ENCODE results near the gene CLDN3. TPM values are rescaled to one million over a fixed set of nuclear protein-coding genes. Genes with fewer than 3 reads are reported as not detected.

Gene CLDN3
- total RNA-seq, 8 experiments from 2014 or later, result 0.21 to 3.9 (median 1.3) TPM; not detected in 1

DNA sequence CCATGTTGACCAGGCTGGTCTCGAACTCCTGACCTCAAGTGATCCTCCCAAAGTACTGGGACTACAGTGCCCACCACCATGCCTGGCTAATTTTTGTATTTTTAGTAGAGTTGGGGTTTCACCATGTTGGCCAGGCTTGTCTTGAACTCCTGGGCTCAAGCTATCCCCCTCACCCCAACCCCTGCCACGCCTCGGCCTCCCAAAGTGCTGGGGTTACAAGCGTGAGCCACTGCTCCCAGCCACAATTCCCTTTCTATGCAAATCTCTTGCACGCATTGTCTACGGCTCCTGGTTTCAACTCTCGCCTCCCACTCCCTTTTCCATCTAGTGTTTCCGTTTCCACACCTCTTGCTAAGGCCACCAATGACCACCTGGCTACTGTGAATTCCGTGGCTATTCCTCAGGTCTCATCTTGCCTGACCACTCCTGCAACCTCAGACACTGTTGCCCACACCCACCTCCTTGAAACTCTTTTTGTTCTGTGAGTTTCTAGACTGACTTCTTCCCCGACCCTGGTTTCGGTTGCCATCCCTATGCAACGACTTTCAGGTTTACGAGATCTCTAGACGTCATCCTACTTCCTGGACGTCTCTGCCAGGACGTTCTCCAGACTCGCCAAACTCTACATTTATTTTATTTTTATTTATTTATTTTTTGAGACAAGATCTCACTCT is 3.4 kb downstream of the CLDN3 start:
- ATAC-seq (replicated peaks in 6 of 8), result no peak
- peaks cover 3 to 5% of the 10 kb centered on the region in 2 donors for H3K4me1 ChIP-seq (replicated peaks in 1 of 2)
- H3K27ac ChIP-seq, result no peak overlapping the region
- in situ Hi-C loops (cut with MboI; ENCODE audit: low pct_unique_long_range_greater_than_20kb in 2 of 9, low sequenced_read_pairs in 9 of 9, unreplicated experiment in 9 of 9), result no loop called here
- WGBS, 10 experiments, result 44 to 100% (median 90%) methylated on average over 1 to 14 of the region's 17 CpGs; no CpG with 5 or more reads in 1 of the 10 experiments
- no peak overlapping the region for H3K4me3 ChIP-seq

DNA sequence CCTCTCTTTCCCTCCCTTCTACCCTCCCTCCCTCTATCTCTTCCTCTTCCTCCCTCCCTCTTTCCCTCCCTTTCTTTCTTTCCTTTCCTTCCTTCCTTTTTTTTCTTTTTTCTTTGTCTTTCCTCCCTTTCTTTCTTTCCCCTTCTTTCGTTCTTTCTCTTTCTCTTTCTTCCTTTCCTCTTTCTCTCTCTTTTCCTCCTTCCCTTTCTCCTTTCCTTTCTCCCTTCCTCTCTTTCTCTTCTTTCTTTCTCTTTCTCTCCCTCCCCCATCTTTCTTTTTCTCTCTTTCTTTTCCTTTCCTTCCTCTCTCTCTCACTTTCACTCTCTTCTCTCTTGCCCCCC is 7.4 kb downstream of the CLDN3 start:
- Histone ChIP-seq H3K4me1 (replicated peaks in 1 of 2) (peaks cover 0 to 5% of the 10 kb centered on the region in 2 donors), H3K4me3 (no peak overlapping the region), H3K27ac (no peak overlapping the region)
- WGBS, 10 experiments, result 42 to 93% (median 62%) methylated on average over 1 of the region's 1 CpG; no CpG with 5 or more reads in 2 of the 10 experiments
- ATAC-seq (replicated peaks in 6 of 8), result no peak
- in situ Hi-C loops (cut with MboI; ENCODE audit: low pct_unique_long_range_greater_than_20kb in 2 of 9, low sequenced_read_pairs in 9 of 9, unreplicated experiment in 9 of 9), result no loop called here

DNA sequence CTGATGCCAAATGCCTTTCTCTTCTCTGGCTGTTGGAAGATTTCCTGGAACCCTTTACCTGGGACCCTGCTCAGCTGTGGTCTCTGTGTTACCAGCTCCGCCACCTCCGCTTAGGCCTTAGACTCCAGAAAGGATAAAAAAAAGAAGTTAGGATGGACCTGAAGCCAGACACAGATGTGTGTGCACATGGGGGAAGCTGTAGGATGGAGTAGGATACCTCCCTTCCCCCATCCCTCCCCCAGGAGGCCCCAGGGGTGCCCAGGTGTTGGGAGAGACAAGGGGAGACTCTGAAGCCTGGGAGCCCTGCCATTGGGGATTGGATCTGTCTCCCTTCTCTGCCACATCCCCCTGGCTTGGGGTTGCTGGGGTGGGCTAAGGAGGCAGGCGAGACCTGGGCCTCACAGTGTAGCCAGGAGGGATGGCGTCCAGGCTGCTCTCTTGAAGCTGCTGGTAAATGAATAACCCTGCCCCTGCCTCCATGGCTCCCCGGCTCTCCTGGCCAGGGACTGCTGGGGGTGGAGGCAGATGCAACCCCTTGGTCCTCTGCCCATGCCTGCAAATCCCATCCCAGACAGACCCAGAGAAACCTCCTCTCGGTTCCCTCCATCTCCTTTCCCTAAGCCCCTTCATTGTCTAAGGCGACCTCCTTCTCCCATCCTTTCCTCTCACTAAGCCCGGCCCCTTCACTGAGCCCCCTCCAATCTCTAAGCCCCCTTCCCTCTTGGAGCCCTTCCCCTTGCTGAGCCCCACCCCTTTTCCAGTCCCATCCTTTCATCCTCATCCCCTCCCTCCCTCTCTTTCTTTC is 8.0 kb downstream of the CLDN3 start:
- 73 to 100% (median 90%) methylated on average over 1 to 3 of the region's 8 CpGs; no CpG with 5 or more reads in 6 of the 10 experiments for WGBS, 10 experiments
- peak in 3 of 8 experiments; percentile 13 to 33 (median 13) for ATAC-seq (replicated peaks in 6 of 8)
- Histone ChIP-seq H3K4me1 (replicated peaks in 1 of 2) (peaks cover 0 to 5% of the 10 kb centered on the region in 2 donors), H3K4me3 (no peak overlapping the region), H3K27ac (no peak overlapping the region)
- in situ Hi-C loops (cut with MboI; ENCODE audit: low pct_unique_long_range_greater_than_20kb in 2 of 9, low sequenced_read_pairs in 9 of 9, unreplicated experiment in 9 of 9), result no loop called here

DNA sequence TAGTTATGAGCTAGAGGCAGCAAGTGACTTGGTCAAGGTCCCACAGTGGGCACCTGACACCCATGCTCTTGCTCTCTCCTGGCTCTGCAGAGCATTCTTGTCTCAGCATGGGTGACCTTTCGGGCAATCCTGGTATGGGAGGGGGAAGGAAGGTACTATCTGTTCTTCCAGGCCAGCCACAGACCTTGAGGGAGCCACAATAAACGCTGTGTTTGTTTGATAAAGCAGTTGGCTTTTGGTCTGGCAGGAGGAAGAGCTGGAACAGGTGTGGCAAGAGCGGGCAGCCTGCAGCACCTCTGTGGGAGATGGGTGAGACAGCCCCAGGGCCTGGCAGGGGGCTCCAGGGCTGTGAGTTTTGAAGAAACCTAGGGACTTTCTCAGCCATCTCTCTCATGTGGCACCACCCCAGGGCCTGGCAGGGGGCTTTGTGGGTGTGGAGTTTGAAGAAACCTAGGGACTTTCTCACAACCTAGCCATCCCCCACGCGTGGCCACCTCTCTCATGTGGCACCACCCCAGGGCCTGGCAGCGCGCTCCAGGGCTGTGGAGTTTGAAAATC is 11.4 kb downstream of the CLDN3 start:
- Histone ChIP-seq H3K4me1 (replicated peaks in 1 of 2) (peaks cover 0 to 5% of the 10 kb centered on the region in 2 donors), H3K27ac (no peak overlapping the region), H3K4me3 (no peak overlapping the region)
- 40 to 100% (median 89%) methylated on average over 1 to 4 of the region's 7 CpGs; no CpG with 5 or more reads in 4 of the 10 experiments for WGBS, 10 experiments
- ATAC-seq (replicated peaks in 6 of 8), result no peak
- in situ Hi-C loops (cut with MboI; ENCODE audit: low pct_unique_long_range_greater_than_20kb in 2 of 9, low sequenced_read_pairs in 9 of 9, unreplicated experiment in 9 of 9), result no loop called here

DNA sequence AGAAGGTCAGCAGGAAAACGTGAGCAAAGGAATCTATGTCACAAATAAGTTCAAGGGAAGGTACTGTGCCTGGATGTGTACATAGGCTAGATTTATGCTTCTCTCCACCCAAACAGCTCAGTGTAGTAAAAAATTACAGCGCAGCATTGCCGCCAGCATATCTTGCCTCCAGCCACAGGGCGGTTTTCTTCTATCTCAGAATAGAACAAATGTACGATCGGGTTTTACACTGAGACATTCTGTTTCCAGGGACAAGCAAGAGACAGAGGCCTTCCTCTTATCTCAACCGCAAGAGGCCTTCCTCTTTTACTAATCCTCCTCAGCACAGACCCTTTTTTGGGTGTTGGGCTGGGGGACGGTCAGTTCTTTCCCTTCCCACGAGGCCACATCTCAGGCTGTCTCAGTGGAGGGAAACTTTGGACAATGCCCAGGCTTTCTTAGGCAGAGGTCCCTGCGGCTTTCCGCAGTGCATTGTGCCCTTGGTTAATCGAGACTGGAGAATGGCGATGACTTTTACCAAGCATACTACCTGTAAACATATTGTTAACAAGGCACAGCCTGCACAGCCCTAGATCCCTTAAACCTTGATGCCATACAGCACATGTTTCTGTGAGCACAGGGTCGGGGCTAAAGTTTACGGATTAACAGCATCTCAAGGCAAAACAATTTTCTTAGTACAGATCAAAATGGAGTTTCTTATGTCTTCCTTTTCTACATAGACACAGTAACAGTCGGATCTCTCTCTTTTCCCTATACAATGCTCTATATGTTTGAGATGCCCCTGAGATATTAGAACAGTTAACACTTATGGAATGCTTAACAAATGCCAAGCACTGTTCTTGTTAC is 19.9 kb downstream of the CLDN3 start:
- H3K27ac ChIP-seq, result no peak overlapping the region
- in situ Hi-C loops (cut with MboI; ENCODE audit: low pct_unique_long_range_greater_than_20kb in 2 of 9, low sequenced_read_pairs in 9 of 9, unreplicated experiment in 9 of 9), result no loop called here

DNA sequence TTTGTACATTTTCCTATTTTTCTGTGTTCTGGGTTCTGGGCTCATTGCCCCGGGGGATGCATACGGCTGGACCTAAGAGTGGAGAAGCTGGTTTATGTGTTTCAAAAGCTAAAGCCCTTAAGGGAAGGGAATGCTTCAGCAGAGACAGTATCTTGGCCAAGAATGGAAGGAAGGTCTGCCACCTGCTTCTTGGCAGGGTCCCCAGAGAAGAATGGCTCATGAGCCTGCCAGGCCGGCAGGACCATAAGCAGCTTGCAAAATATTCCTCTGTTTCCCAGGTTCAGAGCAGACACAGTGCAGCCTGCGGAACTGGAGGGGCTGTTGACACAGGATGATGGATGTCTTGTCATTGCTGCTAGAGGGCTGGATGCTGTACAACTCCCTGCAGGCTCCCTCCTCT is 23.7 kb downstream of the CLDN3 start:
- in situ Hi-C loops (cut with MboI; ENCODE audit: low pct_unique_long_range_greater_than_20kb in 2 of 9, low sequenced_read_pairs in 9 of 9, unreplicated experiment in 9 of 9), result no loop called here
- ATAC-seq (replicated peaks in 6 of 8), result peak in 1 of 8 experiments; percentile 27
- 60 to 100% (median 83%) methylated on average over 1 to 4 of the region's 4 CpGs; no CpG with 5 or more reads in 1 of the 10 experiments for WGBS, 10 experiments
- Histone ChIP-seq H3K27ac (no peak overlapping the region), H3K4me3 (no peak overlapping the region), H3K4me1 (replicated peaks in 1 of 2) (peaks cover 13 to 20% of the 10 kb centered on the region in 2 donors)

More for the DNA sequence above, 19.9 kb downstream of the CLDN3 start:
- 65 to 97% (median 82%) methylated on average over 2 to 9 of the region's 16 CpGs; no CpG with 5 or more reads in 2 of the 10 experiments for WGBS, 10 experiments
- no peaks in the 10 kb centered on the region for H3K4me1 ChIP-seq (replicated peaks in 1 of 2)
- no peak overlapping the region for H3K4me3 ChIP-seq
- ATAC-seq (replicated peaks in 6 of 8), result no peak

DNA sequence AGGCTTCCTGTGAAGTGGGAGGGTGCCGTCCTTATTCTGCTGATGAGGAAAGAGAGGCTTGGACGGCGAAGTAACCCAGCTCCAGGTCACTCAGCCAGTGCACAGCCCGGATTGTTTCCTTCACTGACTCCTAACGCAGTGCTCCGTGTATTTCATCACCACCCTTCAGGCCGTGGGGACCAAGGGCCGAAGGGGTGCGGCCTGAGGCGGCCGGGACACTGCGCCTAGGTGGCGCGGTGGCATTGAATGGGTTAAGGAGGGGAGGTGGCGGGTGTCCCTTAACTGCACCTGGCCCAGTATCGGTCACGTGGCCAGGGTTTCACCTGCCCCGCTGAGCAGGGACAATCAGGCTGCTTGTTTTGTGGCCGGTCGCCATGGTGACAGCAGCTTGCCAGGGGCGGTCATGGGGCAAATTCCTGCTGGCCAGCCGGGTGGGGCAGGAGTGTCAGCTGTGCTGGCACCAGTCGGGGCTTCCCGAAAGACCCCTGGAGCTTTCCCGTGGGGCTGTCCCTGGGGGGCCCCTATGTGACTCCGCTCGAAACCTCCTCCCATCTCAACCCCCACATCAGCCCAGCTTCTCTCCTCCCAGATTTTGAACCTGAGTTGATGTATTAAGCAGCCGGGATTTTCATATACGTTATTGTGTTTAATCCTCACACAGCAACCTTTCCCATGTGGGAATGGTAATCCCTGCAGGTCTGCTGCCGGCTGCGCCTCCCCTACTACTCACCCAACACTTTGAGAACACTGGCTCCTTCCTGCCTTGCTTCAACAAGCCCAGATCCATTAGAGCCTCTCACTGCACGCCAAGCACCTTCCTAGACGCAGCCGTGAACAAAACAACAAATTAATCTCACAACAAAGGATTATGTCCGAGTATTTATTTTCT is 27.1 kb downstream of the CLDN3 start:
- Histone ChIP-seq H3K4me1 (replicated peaks in 1 of 2) (peaks cover 17 to 23% of the 10 kb centered on the region in 2 donors), H3K27ac (peak overlapping the region in 1 of 2 donors; percentile 9), H3K4me3 (no peak overlapping the region)
- ATAC-seq (replicated peaks in 6 of 8), result peak in 5 of 8 experiments; percentile 6 to 28 (median 25)
- WGBS, 10 experiments, result 21 to 80% (median 56%) methylated on average over 1 to 13 of the region's 35 CpGs; no CpG with 5 or more reads in 1 of the 10 experiments
- in situ Hi-C loops (cut with MboI; ENCODE audit: low pct_unique_long_range_greater_than_20kb in 2 of 9, low sequenced_read_pairs in 9 of 9, unreplicated experiment in 9 of 9), result no loop called here

DNA sequence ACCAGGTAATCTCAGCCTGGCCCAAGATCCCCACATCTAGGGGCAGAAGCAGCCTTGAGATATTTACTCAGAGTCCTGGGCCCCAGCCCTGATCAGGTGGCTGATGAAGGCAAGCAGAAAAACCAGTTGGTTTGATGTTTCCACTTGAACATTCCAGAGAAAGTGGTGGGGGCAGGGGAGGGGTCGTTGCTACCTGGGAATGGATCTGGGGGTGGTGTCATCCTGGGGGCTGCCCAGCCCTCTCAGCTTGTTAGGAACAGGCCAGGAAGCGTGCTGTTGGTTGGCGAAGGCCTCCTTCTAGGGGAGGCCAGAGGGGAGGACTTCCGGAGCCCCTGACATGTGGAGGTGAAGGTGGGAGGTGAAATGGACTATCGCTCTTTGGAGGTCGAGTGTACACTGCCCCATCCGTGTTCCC is 27.7 kb downstream of the CLDN3 start:
- in situ Hi-C loops (cut with MboI; ENCODE audit: low pct_unique_long_range_greater_than_20kb in 2 of 9, low sequenced_read_pairs in 9 of 9, unreplicated experiment in 9 of 9), result no loop called here
- H3K27ac ChIP-seq, result no peak overlapping the region
- 90% methylated on average over 2 of the region's 7 CpGs; no CpG with 5 or more reads in 9 of the 10 experiments for WGBS, 10 experiments
- ATAC-seq (replicated peaks in 6 of 8), result no peak
- H3K4me1 ChIP-seq (replicated peaks in 1 of 2), result peaks cover 22 to 29% of the 10 kb centered on the region in 2 donors
- no peak overlapping the region for H3K4me3 ChIP-seq

DNA sequence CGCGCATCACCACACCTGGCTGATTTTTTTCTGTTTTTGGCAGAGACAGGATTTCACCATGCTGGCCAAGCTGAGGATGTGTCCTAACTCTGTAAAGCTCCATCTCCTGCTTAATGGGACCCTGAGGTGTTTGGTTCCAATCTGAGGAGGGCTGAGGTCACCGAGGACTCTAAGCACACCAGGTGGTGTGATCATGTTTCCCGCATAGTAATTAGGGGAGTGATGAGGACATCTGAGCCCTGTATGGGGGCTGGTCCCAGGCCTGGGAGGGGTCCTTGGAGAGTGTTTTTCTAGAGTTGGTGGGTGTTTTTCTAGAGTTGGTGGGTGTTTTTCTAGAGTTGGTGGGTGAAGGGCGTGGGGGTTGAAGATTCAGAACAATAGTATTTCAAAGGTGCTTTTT is 28.5 kb downstream of the CLDN3 start:
- Histone ChIP-seq H3K4me3 (no peak overlapping the region), H3K4me1 (replicated peaks in 1 of 2) (peaks cover 22 to 29% of the 10 kb centered on the region in 2 donors), H3K27ac (no peak overlapping the region)
- ATAC-seq (replicated peaks in 6 of 8), result no peak
- 54 to 100% (median 82%) methylated on average over 1 to 2 of the region's 5 CpGs; no CpG with 5 or more reads in 6 of the 10 experiments for WGBS, 10 experiments
- in situ Hi-C loops (cut with MboI; ENCODE audit: low pct_unique_long_range_greater_than_20kb in 2 of 9, low sequenced_read_pairs in 9 of 9, unreplicated experiment in 9 of 9), result no loop called here

DNA sequence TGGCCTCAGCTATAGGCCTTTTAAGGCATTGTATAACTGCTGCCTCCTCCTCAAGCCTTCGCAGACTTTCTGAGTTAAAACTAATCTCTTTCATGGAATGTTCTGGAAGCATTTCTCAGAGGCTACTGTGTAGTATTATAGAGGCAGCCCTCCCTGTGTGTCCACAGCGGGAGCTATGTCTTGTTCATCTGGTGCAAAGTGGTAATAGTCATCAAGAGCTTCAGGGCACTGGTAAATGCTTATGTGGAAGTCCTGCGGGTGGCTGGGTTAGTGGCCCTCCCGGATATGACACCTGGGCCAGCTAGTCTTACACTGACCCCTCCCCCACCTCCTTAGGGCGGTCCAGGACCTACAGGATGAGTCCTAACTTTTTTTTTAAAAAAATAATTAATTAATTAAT is 29.3 kb downstream of the CLDN3 start:
- Histone ChIP-seq H3K27ac (no peak overlapping the region), H3K4me1 (replicated peaks in 1 of 2) (peaks cover 22 to 29% of the 10 kb centered on the region in 2 donors), H3K4me3 (no peak overlapping the region)
- WGBS, 10 experiments, result 40 to 100% (median 85%) methylated on average over 1 to 5 of the region's 5 CpGs; no CpG with 5 or more reads in 5 of the 10 experiments
- ATAC-seq (replicated peaks in 6 of 8), result no peak
- in situ Hi-C loops (cut with MboI; ENCODE audit: low pct_unique_long_range_greater_than_20kb in 2 of 9, low sequenced_read_pairs in 9 of 9, unreplicated experiment in 9 of 9), result no loop called here

DNA sequence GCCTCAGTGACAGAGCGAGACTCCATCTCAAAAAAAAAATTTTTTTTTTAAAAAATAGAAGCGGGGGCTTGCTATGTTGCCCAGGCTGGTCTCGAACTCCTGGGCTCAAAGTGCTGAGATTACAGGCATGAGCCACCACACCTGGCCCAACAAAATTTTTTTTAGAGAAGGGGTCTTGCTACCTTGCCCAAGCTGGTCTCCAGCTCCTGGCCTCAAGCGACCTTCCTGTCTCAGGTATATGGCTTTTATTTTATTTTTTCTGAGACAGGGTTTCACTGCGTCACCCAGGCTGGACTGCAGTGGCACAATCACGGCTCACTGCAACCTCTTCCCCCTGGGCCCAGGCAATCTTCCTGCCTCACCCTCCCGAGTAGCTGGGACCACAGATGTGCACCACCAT is 29.9 kb downstream of the CLDN3 start:
- WGBS, 10 experiments, result 60 to 100% (median 82%) methylated on average over 1 to 6 of the region's 7 CpGs; no CpG with 5 or more reads in 2 of the 10 experiments
- peaks cover 22 to 29% of the 10 kb centered on the region in 2 donors for H3K4me1 ChIP-seq (replicated peaks in 1 of 2)
- no peak for ATAC-seq (replicated peaks in 6 of 8)
- in situ Hi-C loops (cut with MboI; ENCODE audit: low pct_unique_long_range_greater_than_20kb in 2 of 9, low sequenced_read_pairs in 9 of 9, unreplicated experiment in 9 of 9), result no loop called here
- H3K27ac ChIP-seq, result no peak overlapping the region
- H3K4me3 ChIP-seq, result no peak overlapping the region

Measured in motor neuron (in vitro differentiated cells).